HG03060 (cell line): ENCODE results near the gene MRPL24.

Source experiments
- ATAC-seq: cut with Tn5 transposase; IDR thresholded peaks from one replicate; pipeline ENCODE4 v1.9.1; 2021; ENCODE audit warnings: low read depth, moderate number of reproducible peaks; ENCODE audit not compliant: unreplicated experiment

Gene MRPL24

DNA sequence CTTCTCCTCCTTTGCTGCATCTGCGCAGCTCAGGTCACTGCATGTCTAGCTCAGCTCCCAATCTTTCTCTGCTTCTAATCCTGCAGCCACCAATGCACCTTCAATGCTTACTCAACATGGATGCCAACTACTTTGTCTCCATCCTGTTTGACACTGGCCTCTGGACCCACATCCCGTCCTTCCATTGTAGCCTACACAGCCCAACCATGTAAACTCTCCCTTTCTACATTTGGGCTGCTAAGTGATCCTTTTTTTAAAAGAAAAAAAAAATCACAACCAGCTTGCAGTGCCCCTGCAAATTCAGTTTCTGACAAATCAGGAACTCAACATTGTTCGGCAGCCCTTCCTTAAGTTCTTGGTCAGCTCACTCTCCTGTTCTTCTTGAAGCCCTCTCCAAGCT, 26.1 kb downstream of the MRPL24 start:
- no peak for ATAC-seq

DNA sequence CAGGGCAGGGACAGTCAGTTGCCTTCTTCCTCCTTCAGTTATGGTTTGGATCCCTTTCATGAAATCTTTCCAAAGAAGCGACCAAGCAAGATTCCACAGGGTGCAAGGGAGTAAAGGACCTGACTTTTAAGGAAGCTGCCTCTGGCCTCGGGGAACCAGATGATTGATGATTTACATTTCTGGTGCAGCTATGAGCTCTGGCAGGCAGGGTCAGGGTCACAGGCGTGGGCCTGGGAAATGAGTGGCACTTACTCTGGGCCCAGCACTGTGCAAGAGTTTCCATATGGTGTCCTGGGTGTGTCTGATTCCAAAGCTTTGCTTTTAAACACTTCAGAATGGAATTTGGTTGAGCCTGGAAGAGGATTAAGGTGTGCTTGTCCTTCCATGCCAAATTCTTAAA, 28.3 kb downstream of the MRPL24 start:
- no peak for ATAC-seq

DNA sequence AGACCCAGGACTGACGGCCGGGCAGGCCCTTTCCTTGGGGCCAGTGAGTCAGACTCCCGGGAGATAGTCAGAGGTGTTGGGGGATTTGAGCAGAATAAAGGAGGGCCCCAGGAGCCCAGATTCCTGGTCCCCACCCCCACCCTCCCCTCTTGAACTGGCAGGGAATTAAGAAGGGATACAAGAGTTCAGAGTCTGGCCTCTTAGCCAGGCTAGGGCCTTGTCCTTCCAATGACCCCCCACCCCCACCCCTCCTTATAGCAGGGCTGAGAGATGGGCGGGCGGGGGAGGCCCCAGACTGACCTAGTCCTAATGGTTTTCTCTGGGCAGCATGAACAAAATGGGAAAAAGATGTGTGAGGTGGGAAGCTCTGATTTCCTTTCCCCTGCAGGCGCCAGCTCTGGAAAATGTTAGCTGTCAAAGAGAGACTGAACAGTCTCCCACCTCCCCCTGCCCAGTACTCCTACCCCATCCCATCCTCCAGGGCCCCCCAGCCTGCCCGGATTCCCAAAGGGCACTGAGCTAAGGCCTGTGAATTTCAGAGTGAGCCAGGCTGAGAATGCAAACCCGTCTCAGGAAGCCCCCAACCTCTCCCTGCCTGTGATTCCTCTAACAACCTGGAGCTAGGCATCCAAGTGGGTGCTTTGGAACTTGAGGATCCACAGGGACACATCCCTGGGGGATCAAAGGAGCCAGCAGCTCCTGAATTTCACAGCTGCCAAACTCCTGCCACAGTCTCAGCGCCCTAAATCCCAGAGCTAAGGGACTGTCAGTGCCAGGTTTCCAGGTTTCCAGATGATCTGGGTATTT, 29.7 kb downstream of the MRPL24 start:
- ATAC-seq = no peak

DNA sequence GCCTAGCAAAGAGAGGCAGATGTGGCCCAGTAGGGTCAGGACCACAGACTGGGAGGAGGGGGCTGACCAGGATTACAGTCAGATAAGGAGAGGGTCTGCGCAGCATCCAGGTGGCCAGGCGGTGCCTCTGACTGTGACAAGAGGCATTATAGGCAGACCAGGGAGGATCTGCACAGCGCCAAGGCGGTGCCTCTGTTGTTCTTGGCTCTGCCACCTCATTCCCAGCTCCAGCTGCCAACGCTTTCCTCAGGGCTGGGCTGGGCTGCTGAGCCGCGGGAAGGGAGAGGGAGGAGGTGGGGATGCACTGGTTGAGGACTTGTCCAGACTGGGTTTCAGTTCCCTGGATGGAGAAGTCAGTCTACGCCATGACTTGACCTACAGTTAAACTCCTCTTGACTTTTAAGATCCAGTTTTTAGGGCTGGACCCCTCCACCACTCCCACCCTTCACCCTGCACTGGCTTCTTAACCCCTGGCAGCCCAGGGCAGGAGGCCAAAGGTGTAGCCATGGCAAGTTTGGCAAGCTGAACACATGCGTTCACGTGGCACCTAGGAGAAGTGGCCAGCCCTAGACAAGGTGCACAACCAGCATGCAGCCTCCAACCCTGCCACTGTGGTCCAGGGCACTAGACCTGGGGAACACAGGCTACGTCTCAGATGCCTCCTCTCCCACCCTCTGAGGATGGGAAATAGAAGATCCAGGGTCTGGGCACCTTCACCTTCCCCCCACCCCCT, 31.0 kb downstream of the MRPL24 start:
- no peak for ATAC-seq

DNA sequence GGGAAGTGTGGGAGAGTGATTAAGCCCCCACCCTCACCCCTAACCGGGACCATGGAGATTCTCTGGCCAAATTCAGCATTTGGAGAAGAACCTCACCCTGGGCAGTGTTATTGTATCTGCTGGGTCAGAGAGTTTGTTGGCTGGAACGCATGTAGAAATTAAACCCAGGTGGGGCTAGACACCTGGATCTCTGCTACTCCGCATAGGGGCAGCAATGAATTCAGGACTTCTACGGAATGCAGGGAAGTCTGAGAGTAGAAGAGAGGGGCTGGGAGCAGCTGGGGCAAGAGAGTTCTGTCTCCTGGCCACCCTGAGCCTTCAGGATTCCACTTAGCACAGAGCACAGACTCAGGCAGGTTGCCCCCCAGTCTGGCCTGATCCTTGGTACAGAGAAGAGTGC, 31.9 kb downstream of the MRPL24 start:
- no peak for ATAC-seq

DNA sequence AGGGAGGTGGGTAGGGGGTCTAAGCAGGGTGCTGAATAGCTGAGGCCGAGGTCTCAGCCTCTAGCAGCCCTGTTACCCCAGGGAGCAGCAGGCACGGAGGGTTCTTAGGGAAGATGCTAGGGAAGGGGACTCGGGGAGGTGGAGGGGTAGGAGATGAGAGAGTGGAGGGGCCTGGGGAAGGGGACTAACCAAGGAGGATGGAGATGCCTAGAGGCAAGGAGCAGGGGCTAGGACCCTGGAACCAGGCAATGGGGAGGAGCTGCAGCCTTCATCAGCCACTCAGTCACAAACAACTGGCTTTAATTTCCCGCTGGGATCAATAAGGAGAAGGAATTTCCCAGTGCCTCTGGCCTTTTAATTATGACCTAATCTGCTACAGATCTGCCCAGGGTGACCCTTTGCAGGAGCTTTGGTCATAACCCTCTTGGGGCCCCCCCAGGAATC, 32.6 kb downstream of the MRPL24 start:
- no peak for ATAC-seq

DNA sequence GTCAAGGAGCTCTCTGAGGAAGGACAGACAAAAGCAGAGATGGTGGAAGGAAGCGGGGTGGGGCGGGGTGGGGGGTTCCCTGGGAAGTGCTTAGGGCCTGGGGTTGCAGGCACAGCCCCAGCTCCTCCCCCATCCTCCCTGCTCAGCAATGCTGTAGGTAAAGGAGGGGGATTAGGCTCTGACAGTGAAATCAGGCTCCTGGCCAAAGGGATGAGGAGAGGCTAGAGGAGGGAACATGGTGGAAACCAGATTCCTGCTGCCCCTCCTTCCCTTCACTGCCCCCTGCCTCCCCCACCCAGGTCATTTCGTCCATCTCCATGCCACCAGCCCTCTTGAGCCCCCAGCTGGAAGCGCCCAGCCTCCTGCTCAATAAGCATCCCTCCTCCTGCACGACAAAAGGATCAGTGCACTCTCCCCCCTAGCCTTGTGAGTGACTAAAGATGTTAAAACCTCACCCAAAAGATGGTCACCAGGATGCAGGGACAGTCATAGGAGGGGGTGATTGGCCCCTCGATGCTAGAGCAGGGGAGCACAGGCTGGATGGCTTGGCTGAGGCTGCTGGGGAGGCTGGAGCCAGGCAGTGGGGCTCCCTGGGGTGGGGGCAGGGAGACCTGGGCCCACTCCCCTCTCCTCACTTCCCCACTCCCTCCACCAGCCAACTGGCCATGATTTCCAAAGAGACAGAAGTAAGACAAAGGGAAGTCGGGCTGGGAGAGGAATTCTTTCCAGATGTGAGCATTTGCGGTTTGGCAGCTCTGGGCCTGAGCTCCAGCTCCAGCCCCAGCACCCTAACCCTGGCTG, 33.3 kb downstream of the MRPL24 start:
- no peak for ATAC-seq

DNA sequence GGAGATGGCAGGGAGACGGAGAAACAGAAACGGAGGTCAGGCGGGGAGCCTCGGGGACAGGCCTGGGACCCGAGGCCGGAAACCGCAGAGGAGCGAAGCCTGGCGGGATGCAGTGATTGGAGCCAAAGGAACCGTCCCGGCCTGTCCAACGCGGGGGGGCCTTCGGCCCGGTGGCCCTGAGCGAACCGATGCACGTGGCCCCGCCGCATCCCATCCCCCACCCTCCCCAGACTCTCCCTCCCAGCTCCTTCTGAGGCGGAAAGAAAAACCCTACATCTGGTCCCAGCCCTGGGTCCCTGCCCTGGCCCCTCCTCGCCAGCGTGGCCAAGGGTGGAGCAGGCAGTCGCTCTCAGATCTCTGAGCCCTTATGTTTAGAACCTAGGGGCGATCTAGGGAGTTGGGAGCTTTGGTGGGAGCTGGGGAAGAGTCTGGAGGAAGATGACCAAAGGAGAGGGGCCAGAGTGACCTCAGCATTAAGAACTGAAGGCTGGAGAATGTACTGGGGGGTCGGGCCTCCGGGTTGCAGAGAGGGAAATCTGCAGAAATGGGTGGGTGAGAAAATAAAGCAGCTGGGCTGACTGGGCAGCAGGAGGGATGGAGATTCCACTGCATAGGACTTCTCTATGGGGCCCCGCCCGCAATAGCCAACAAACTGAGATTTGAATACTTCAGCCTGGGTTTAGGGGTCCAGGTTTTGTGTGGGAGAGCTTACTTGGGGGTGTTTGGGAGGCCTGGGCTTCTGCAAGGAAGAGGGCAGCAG, 34.1 kb downstream of the MRPL24 start:
- ATAC-seq = no peak

DNA sequence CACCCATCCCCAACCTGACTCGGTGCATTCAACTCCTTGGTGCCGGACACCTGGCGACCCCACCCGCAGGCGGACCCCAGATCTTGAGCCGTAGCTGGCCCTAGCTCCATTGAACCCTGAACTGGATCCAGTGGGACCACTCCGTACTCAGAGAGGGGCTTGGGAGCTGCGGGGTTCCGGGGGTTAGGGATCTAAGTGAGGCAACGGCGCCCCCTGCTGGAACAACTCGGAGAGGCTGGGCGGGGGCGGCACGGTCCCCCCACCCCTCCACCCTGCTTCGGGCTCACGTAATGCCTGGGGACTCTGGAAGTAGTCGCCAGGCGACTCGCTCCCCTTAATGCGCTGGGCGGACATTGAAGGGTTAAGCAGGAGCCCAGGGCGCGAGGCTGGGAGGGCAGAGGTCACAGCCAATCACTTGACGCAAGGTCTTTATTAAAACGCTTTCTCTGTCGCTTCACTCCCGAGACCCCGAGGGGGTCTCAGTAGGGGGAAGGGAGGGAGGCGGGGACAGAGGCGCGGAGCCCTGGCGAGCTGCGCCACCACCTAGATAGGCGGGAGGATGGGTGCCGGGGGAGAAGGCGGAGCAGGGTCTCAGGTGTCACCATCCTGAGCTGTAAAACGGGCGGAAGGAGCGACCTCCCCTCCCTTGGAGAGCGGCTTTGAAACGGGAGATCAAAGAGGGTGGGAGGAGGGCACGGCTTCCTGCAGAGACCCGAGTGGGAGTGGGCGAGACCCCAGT, 34.8 kb downstream of the MRPL24 start:
- no peak for ATAC-seq

DNA sequence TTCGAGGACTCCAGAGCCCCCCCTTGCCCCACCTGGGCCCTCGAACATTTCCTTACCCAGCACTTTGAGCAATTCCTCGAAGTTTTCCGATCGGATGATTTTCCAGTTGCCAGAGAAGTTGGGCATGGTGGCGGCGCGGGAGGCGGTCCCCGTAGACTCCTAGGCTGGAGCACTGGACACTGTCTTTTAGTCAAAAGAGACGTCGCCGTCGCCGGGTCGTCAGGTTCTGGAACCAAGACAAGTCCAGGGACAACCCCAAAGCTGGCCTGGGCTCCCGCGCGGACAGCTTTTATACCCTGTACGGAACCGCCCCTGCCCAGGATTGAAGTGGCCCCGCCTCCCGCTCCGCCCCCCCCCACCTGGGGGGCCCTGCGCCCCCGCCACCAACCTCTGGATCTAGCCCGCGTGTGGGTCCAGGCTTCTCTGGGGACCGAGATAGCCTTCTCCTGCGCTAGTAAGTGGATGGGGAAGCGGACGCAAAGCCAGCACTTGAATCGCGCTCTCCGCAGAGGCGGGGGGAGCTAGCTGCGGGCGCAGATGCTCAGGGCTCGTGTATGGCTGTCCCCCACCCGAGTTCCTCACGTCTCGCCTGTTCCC, 35.5 kb downstream of the MRPL24 start, which contains the start of gene CRABP2:
TSS of gene CRABP2 (minus strand) at position 263 of the 597 bp plus-strand sequence. CDS start at position 126, 137 bp downstream.
- no peak for ATAC-seq

DNA sequence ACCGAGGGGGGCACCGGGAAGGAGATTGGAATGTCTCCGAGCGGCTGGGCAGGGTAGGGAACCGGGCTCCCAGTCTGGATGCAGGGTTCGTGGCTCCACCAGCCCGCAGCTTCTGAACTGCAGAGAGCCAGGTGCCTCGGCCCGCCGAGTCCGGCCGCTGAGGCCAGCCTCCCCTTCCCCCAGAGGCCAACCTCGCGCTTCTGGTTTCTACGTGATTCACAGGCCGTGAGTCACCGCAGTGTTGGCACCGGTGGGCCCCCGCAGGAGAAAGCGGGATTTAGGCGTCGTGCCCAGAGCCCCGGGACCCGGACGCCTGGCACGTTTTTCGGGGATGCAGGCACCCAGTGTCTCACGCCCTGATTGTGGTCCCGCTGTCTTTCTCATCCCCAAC, 36.0 kb downstream of the MRPL24 start:
- no peak for ATAC-seq

DNA sequence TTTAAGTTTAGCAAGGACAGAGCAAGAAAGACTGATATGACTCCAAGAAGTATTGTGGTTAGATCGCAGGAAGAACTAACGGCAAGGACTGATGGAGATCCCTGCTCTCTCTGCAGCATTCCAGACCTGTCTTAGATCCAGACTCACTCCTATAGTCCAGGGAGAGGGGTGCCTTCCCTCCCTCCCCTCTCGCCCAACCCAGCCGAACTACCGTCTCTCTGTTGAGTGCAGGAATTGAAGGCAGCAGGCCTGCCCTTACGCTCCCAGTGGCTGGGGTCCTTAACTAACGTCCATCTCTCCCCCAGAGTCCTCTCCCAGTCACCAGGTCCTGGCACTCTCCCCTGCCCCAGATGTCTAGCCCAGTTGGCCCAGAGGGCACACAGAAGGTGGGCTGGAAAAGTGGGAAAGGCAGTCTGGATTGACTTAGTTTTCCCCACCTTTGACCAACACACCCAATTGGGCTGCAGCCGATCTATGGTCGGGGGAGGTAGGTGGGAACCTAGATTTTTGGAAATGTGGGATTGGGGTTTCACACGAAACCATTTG, 36.6 kb downstream of the MRPL24 start:
- ATAC-seq = no peak

DNA sequence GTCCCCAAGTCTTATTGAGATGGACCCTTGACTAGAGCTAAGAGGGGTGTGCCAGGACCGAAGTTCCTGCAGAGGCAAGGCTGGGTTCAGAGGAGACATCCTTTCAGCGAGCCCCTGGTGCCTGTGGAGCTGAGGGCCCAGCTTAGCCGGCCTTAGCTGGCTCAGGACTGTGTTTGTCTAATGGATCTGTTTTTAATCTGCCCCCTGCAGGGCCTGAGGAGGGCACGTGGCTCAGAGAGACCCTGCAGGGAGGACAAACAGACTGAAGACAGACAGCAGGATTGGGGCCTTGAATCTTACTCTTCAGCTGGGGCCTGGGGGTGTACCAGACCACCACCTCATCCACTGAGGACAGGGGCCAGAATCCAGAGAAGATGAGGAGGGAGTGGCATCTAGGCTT, 37.1 kb downstream of the MRPL24 start:
- no peak for ATAC-seq

DNA sequence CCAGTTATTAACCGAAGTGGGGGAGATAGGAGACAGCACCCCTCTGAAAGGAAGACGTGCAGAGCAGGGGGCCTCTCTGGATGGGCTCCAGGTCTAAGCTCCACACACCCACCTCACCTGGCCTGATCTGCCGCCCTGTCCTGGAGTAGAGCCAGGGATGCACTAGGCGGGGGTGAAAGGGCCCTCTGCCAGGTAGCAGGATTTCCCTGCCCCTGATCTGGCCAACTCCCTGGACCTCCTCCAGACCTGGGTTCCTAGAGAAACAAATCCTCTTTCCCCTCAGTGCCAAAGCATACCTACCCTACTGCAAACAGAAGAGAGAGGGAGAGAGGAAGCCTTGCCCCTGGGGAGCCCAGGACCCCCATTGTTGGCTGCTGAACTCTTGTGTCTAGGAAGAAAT, 37.6 kb downstream of the MRPL24 start:
- no peak for ATAC-seq

DNA sequence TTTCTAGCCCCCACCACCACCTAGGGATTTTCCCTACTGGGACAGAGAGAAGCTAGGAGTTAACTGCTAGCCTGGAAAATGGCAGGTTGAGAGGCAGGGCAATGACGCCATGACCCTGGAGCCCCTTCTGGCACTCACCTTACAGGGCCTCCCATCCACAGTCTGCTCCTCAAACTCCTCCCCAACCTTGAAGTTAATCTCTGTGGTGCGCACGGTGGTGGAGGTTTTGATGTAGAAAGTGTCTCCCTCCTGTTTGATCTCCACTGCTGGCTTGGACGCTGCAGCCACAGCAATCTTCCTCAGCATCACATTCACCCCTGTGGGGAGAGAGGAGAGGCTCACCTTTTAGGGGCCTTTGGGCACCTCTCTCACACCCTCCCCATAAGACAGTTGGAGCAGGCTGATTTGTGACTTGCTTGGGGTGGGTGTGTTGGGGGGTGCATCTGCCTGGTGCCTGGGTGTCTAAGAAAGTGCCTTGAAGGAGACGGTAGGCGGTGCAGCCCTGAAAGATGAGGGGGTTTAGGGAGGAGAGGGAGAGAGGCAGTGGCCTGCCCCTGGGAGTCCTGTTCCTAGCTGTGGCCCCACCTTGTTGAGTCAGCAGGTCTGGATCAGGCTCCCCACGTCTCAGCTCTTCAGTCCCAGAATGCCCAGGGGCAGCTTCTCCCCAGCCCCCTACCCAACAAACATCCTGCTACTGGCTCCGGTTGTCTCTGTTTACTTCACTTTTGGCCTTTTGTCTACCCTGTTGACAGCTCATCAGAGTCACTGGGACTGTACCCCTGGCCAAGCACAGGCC, 40.0 kb downstream of the MRPL24 start:
- no peak for ATAC-seq

DNA sequence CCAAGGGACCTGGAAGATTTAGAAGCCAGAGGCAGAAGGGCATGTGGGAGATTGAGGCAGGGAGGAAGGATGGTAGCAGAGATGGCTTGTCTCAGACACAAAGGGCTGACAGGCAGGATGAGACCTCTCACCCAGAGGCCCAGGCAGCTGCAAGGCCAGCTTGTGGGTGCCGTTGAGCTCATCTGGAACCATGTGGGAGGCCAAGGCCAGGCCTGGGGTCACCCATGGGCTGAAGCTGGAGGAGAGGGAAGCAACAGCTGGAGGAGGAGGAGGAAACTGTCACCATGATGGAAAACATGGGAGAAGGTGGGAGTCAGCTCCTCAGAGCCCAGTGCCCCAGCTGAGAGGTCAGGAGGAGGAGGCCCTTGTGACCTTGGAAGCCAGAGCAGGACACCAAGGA, 41.9 kb downstream of the MRPL24 start:
- no peak for ATAC-seq

DNA sequence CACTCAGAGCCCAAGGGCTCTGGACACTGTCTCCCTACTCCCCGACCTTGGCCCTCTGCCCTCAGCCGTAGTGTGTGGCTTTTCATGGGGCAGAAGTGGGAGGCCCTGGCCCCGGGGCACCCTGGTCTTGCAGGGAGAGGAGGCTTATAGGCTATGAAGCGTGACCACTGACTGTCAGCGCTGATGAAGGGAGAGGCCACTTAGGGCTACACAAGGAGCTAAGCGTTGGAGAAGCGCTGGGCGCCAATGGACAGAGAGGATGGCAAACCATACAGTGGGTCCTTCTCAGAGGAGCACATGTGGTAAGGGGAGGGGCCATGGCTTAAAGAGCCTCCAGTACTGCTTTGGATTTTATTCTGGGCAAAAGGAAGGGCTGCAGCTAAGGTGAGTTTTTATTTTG, 43.4 kb downstream of the MRPL24 start:
- ATAC-seq = no peak

DNA sequence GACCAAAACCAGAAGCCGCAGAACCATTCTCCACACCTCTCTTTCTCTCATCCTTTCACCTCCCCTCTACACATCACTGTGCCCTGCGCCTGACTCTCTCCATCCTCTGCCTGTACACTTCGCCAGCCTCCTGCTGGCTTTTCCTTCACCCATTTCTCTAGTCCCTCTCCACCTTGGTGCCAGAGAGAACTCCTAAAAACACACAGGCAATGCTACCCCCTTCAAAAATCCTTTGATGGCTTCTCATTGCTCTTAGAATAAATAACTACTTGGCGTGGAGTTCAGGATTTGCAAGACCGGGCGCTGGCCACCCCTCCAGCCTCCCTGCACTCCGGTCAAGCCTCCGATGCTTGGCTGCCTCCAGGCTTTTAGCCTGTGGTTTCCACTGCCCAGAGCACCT, 44.1 kb downstream of the MRPL24 start:
- ATAC-seq = no peak

DNA sequence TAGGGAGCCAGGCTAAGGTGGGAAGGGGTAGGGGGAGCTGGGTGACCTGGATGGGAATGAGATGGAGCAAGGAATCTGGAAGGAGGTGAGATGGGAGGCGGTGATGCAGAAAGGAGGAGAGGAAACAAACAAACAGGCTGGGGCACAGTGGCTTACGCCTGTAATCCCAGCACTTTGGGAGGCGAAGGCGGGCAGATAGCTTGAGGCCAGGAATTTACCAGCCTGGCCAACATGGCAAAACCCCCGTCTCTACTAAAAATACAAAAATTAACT, 46.3 kb downstream of the MRPL24 start:
- ATAC-seq = no peak
